K562 (cell line): ENCODE results near the gene DDR2. TPM values are rescaled to one million over a fixed set of nuclear protein-coding genes. Genes with fewer than 3 reads are reported as not detected.

ENCODE experiments used
- ATAC-seq: fragments of 200-7000 bp; cut with Tn5 transposase; 3 replicates; pipeline ENCODE4 v1.9.1; 2020; ENCODE audit warnings: moderate library complexity
- BruUV-seq: library from RNA; stranded (reverse); fragments of 400-500 nt; replicated peaks from 2 replicates; lab custom pipeline; 2021; lab: Mats Ljungman, UMichigan
- CTCF ChIA-PET: fragments of 300-600 bp; formaldehyde crosslinking; extraction: SDS; loops from one replicate; lab custom pipeline; 2021; ENCODE audit warnings: low intra/inter-chr PET ratio; lab: Yijun Ruan, JAX
- POLR2A ChIA-PET: fragments of 300-600, 350-650 bp; sonication (Branson Sonifier 250); formaldehyde crosslinking; extraction: SDS; loops from one replicate; lab custom pipeline; 2021; ENCODE audit warnings: antibody characterized with exemption, inconsistent platforms; lab: Yijun Ruan, JAX
- DNase-seq, 4 experiments: peaks; one replicate each; pipeline versions ENCODE4 v3.0.0 to v3.0.0-alpha.2; 2011 to 2018; ENCODE audit warnings: low spot score in 3 of 4, mixed read lengths in 3 of 4; ENCODE audit errors: extremely low read depth in 1 of 4
- FAIRE-seq: peaks from 2 replicates; lab custom pipeline; 2011; peaks lifted over from hg19 to GRCh38; lab: Jason Lieb, UNC
- H2AFZ ChIP-seq: 2 replicates; pipeline ENCODE4 v1.6.0; 2011; ENCODE audit warnings: low read depth, low read length, control low read depth, inconsistent platforms
- H3K27ac ChIP-seq: fragments of 200-600 bp; 3 replicates; pipeline ENCODE4 v1.8.0; 2011; ENCODE audit warnings: low read depth, mild to moderate bottlenecking, control low read depth, inconsistent platforms, low read length, moderate library complexity, mixed read lengths; ENCODE audit errors: extremely low read depth
- H3K27me3 ChIP-seq, 2 experiments: fragments of 300-600 bp in 1 of 2; 2 replicates in 1 of 2; 3 replicates in 1 of 2; pipeline versions ENCODE4 v1.6.0 to v1.8.0; 2011; ENCODE audit warnings: inconsistent platforms in 2 of 2, low read length in 2 of 2, mild to moderate bottlenecking in 1 of 2, mixed read lengths in 1 of 2, moderate library complexity in 1 of 2; ENCODE audit not compliant: control insufficient read depth in 2 of 2, insufficient read depth in 2 of 2
- H3K36me3 ChIP-seq: fragments of 300-600 bp; 3 replicates; pipeline ENCODE4 v1.8.0; 2011; ENCODE audit warnings: mild to moderate bottlenecking, low read length, inconsistent platforms; ENCODE audit not compliant: control insufficient read depth, insufficient read depth
- H3K4me1 ChIP-seq, 2 experiments: fragments of 200-600 bp in 1 of 2; replicated peaks in 1 of 2; 2 replicates in 1 of 2; 3 replicates in 1 of 2; pipeline versions ENCODE4 v1.5.1 to v1.8.0; 2011; ENCODE audit warnings: inconsistent platforms in 2 of 2, low read length in 2 of 2, mild to moderate bottlenecking in 1 of 2, mixed read lengths in 1 of 2, moderate library complexity in 1 of 2; ENCODE audit not compliant: control insufficient read depth in 2 of 2, insufficient read depth in 2 of 2
- H3K4me2 ChIP-seq: 2 replicates; pipeline ENCODE4 v1.6.1; 2011; ENCODE audit warnings: low read length, control low read depth, inconsistent platforms, mixed read lengths; ENCODE audit not compliant: insufficient read depth
- H3K4me3 ChIP-seq: fragments of 200-600 bp; sonication (generic), shearing (Covaris generic); 2 replicates; pipeline ENCODE4 v1.5.1; 2016; ENCODE audit warnings: control low read depth, inconsistent platforms
- H3K79me2 ChIP-seq: fragments of 200-600 bp; 3 replicates; pipeline ENCODE4 v1.8.0; 2011; ENCODE audit warnings: low read length, inconsistent platforms; ENCODE audit not compliant: control insufficient read depth, insufficient read depth
- H3K9ac ChIP-seq, 2 experiments: 2 replicates each; pipeline versions ENCODE4 v1.6.0 to v1.6.1; 2011; ENCODE audit warnings: low read depth in 2 of 2, low read length in 2 of 2, control low read depth in 1 of 2, inconsistent platforms in 1 of 2, mild to moderate bottlenecking in 1 of 2, mixed read lengths in 1 of 2; ENCODE audit not compliant: insufficient read depth in 1 of 2
- H3K9me1 ChIP-seq: one replicate; pipeline ENCODE4 v1.6.0; 2011; ENCODE audit warnings: inconsistent platforms, mild to moderate bottlenecking, low read length, moderate library complexity; ENCODE audit not compliant: control insufficient read depth, insufficient read depth
- H3K9me3 ChIP-seq: replicated peaks from 2 replicates; pipeline ENCODE4 v1.5.1; 2011; ENCODE audit warnings: low read depth, low read length, inconsistent platforms; ENCODE audit not compliant: control insufficient read depth, insufficient read depth
- H4K20me1 ChIP-seq: replicated peaks from 2 replicates; pipeline ENCODE4 v1.6.1; 2011; ENCODE audit warnings: low read length, inconsistent platforms, mixed read lengths; ENCODE audit not compliant: control insufficient read depth, insufficient read depth
- PBX2 ChIP-seq, 2 experiments: IDR thresholded peaks in 1 of 2; conservative IDR thresholded peaks in 1 of 2; 2 replicates each; pipeline ENCODE4 v1.6.1; 2016; ENCODE audit warnings: low read depth in 2 of 2, mild to moderate bottlenecking in 1 of 2, missing compliant biosample characterization in 1 of 2, missing genetic modification characterization in 1 of 2, moderate library complexity in 1 of 2
- SPI1 ChIP-seq: IDR thresholded peaks from 2 replicates; pipeline ENCODE4 v1.6.1; 2011; ENCODE audit warnings: low read depth, low read length, control low read depth, borderline replicate concordance
- TAF15 ChIP-seq: fragments of 200-400 bp; formaldehyde crosslinking; IDR thresholded peaks from 2 replicates; pipeline ENCODE4 v1.6.1; 2017; ENCODE audit warnings: mild to moderate bottlenecking, low read depth, low read length, moderate library complexity
- TFAP4 ChIP-seq: sonication (generic); formaldehyde crosslinking; IDR thresholded peaks from 2 replicates; pipeline ENCODE4 v1.8.0; 2022; ENCODE audit warnings: missing genetic modification reagents, mild to moderate bottlenecking, moderate library complexity, borderline replicate concordance
- TRIM24 ChIP-seq, 2 experiments: fragments of 450-650 bp; IDR thresholded peaks; 2 replicates each; pipeline ENCODE4 v1.6.1; 2016
- WGBS: fragments of 100-300 bp; shearing (Covaris generic); methylation state at CpG from one replicate; pipeline ENCODE4 v1.1.6; 2016; ENCODE audit warnings: low coverage, mixed read lengths; ENCODE audit not compliant: insufficient coverage; ENCODE audit errors: missing lambda C conversion rate; 5-methylcytosine and 5-hydroxymethylcytosine counted together
- in situ Hi-C: fragments of 300-500 bp; cut with MboI; formaldehyde crosslinking; loops from 4 replicates; pipeline ENCODE4 v1.15.0; 2018; ENCODE audit warnings: inconsistent platforms, mixed read lengths
- intact Hi-C: fragments of 100-400 bp; cut with micrococcal nuclease; formaldehyde crosslinking; loops from 2 replicates; pipeline ENCODE4 v1.14.2; 2022
- polyA plus RNA-seq, 8 experiments: library from polyadenylated mRNA; depleted of rRNA in 4 of 8; stranded (reverse) in 5 of 8; unstranded in 3 of 8; fragments of >200 nt; fragmentation: Nextera tagmentation in 2 of 8; fragmentation: Illumina TruSeq in 1 of 8; extraction: Ambion mirVana in 2 of 8; extraction: Trizol in 1 of 8; gene quantifications; 2 replicates each; pipeline versions ENCODE4 v1.2.1 to v1.2.3, GENCODE V29; 2011 to 2014; ENCODE audit warnings: inconsistent platforms in 1 of 8, missing spikeins in 1 of 8
- total RNA-seq, 7 experiments: library from RNA; depleted of rRNA in 6 of 7; stranded (reverse); fragments of >200 nt in 6 of 7; fragmentation: Illumina TruSeq in 2 of 7; extraction: Trizol in 2 of 7; gene quantifications; 2 replicates each; pipeline versions ENCODE4 v1.2.1 to v1.2.3, GENCODE V29; 2011 to 2021; ENCODE audit warnings: low replicate concordance in 1 of 7

Gene DDR2
- total and polyA plus RNA-seq, 9 of the 15 experiments (the other 6 are each of a cell fraction or from before 2014, with no cell fraction given), result 0.36 to 2.0 (median 1.1) TPM

DNA sequence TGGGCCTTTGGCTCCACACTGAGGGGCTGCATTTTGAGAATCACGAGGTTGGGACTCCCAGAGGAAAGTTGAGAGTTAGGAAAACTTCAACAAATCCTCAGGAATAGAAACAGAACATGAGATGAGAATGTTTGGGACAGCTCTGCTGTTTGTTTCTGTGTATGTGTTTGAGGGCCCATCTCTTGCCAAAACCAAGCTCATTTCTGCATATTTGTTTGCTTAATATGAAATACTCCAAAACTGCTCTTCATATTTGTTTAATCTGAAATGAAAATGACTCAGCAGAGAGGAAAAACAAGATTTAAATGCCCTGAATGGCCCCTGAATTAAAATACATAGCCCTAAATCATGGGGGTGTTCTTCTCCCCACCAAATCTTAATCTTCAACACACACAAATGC, 78.1 kb downstream of the DDR2 start (continued):
- TF ChIP-seq TFAP4 (CRISPR knock-in tag) (no peak), TAF15 (no peak)

GRCh38 chr1:162710780-162711465, 78.7 kb downstream of the DDR2 start:
- CTCF ChIA-PET, result no interaction called here
- in situ Hi-C loops, result no loop called here
- Histone ChIP-seq H3K4me2 (no peak overlapping the region), H2AFZ (no peak overlapping the region), H3K36me3 (no peaks in the 10 kb centered on the region), H3K9ac (no peak overlapping the region), H3K27ac (no peak overlapping the region), H3K4me1 (peaks cover 0 to 18% of the 10 kb centered on the region in 2 experiments; a peak in 3 of 5 replicates), H3K27me3 (no peaks in the 10 kb centered on the region), H3K4me3 (no peak overlapping the region), H3K79me2 (no peaks in the 10 kb centered on the region)
- no peak for FAIRE-seq
- POLR2A ChIA-PET, result interaction anchor here (0.9 kb wide), 1 partner anchor 20 kb away, joined by 3 read pairs; no protein-coding TSS in a partner anchor
- DNase-seq, result no peak
- BruUV-seq, result no TSS peak
- no peak for ATAC-seq
- intact Hi-C loops, result no loop called here
- TF ChIP-seq PBX2 (CRISPR knock-in tag; IDR thresholded peaks at IDR 0.05; ENCODE audit: low read depth), result no peak
- peak; percentile 56; the same call in 1 of the 2 replicates for TF ChIP-seq PBX2 (tag; conservative IDR thresholded peaks at IDR 0.05; ENCODE audit: low read depth)
- no peak for TF ChIP-seq TRIM24 (IDR thresholded peaks at IDR 0.05)
- TF ChIP-seq SPI1, result peak; percentile 11; the same call in 1 of the 2 replicates
- TF ChIP-seq, all 486 proteins: peak for 2
- Histone ChIP-seq H3K9me1 (no peaks in the 10 kb centered on the region), H4K20me1 (no peaks in the 10 kb centered on the region), H3K9me3 (no peaks in the 10 kb centered on the region)
- 13% methylated on average over 4 of the region's 4 CpGs for WGBS
